Fibroblast of villous mesenchyme (primary cell): ENCODE measurements around the gene ROGDI. TPM values are rescaled to one million over a fixed set of nuclear protein-coding genes. Genes with fewer than 3 reads are reported as not detected.

Experiments used
- DNase-seq: peaks from one replicate; pipeline ENCODE4 v3.0.0-alpha.2; 2010; ENCODE audit warnings: low read depth
- H3K4me3 ChIP-seq: 2 replicates; pipeline ENCODE4 v1.5.1; 2011; ENCODE audit warnings: low read depth, mild to moderate bottlenecking, low read length
- total RNA-seq: library from RNA; depleted of rRNA; stranded (reverse); fragments of >200 nt; gene quantifications from 2 replicates; pipeline ENCODE4 v1.2.3, GENCODE V29; 2012
- TF ChIP-seq, protein P1 (sequence below): IDR thresholded peaks from 2 replicates; pipeline ENCODE4 v1.5.1; 2012; ENCODE audit warnings: low read depth, mild to moderate bottlenecking, low read length; ENCODE audit not compliant: insufficient read depth

The ROGDI gene
- total RNA-seq, 1 donor = 20.7 TPM

DNA sequence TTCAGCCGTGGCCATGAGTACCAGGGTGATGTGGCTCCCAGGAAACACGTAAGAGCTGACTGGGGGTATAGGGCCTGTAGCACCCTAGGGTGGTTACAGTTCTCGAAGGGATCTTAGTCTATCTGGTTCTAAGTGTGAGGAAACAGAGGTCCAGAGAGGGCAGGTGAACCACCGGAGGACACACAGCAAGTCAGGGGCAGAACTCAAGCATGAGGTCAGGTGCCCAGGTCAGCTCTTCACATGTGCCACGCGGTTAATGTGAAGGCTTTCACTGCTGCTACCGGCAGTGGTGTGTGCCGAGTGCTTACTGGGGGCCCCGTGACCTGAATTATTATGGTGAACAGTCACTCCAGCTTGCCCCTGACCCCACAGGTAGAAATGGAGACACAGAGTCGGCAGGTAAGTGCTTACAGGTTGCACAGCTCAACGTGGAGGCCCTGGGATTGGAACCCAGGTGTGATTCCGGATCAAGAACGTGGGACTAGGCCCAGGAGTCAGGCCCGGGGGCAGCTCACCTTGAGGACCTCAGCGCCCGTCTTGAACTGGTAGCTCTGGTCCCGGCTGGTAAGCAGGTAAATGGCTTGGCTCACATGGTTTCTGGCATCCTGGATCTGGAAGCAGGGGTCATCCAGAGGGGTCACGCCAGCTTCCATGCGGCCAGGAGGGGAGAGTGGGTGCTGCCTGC lies 3.1 kb downstream of the ROGDI start:
- TF ChIP-seq, protein P1, sequence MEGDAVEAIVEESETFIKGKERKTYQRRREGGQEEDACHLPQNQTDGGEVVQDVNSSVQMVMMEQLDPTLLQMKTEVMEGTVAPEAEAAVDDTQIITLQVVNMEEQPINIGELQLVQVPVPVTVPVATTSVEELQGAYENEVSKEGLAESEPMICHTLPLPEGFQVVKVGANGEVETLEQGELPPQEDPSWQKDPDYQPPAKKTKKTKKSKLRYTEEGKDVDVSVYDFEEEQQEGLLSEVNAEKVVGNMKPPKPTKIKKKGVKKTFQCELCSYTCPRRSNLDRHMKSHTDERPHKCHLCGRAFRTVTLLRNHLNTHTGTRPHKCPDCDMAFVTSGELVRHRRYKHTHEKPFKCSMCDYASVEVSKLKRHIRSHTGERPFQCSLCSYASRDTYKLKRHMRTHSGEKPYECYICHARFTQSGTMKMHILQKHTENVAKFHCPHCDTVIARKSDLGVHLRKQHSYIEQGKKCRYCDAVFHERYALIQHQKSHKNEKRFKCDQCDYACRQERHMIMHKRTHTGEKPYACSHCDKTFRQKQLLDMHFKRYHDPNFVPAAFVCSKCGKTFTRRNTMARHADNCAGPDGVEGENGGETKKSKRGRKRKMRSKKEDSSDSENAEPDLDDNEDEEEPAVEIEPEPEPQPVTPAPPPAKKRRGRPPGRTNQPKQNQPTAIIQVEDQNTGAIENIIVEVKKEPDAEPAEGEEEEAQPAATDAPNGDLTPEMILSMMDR = no peak
- DNase-seq = no peak
- no peak overlapping the region for H3K4me3 ChIP-seq

DNA sequence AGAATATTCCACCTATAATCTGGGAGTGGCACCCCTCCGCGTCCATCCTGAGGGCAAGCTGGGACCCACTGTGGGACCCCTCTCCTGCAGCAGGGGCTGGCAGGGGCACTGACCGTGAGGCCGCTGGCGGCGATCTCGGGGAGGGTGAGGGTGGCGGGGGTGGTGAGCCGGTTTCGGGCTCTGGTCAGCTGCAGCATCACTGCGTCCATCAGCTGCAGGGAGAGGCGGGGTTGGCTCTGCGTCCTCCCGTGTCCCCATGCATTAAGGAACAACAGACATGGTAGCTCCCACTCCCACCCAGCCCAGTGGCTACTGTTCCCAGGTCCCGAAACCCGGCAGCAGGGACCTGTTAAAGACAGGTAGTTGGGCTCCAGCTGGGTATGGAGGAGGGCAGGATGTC lies 4.0 kb downstream of the ROGDI start:
- no peak overlapping the region for H3K4me3 ChIP-seq
- DNase-seq = no peak
- TF ChIP-seq, protein P1 = no peak

DNA sequence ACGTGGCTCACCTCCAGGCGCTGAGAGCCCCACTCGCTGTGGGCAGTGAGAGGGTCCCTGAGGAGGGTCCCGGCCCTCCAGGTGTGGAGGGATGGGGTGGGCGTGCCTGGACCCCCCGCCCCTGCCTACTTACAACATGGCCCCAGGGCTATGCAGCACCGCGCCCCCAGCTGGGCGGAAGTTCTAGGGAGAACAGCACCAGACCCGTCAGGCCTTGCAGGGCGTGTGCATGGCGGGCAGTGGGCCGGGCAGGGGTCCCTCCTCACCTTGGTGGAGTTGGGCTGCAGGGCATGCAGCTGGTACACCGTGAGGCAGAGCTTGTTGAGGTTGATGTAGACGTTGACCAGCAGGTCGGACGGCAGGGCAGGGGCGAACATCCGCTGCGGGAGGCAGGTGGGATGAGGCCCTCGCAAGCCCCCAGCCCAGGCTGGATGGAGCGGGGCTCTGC lies 4.6 kb downstream of the ROGDI start:
- H3K4me3 ChIP-seq = no peak overlapping the region
- TF ChIP-seq, protein P1 = no peak
- no peak for DNase-seq

DNA sequence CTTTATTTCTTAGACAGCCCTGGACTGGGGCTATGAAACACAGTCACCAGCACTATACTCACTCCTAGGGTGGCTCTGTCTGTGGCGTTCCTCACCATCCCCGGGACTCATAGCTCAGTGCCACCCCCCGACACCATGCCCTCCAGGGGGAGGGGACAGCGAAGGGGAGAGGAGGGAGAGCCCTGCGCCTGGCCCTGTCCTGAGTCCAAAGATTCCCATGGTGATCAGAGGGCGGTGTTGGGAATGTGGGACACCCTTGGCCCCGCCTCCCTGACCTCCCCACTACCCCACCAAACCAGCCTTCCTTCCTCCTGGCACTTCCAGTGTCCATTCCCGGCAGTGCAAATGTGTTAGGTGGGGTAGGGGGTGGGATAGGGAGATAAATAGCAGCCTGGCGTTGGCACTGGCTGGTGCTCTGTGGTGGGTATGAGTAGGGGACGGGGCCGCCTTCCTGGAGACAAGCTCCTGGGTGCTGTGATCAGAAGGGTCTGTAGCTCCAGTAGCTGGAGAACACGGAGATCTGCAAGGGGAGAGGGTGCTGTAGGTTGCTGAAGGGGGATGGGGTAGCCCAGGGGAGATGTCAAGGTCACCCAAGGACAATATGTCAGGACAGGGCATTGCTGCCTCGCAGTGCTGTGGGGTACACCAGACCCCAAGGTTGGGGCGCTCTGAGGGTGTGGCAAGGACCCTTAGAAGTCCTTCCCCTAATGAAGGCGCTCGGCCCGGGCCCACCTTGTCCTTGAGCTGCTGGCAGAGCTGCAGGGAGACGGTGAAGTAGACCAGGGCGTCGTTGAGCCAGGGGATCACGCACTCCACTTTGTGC lies 5.2 kb downstream of the ROGDI start:
- TF ChIP-seq, protein P1 = no peak
- no peak overlapping the region for H3K4me3 ChIP-seq
- DNase-seq = no peak

DNA sequence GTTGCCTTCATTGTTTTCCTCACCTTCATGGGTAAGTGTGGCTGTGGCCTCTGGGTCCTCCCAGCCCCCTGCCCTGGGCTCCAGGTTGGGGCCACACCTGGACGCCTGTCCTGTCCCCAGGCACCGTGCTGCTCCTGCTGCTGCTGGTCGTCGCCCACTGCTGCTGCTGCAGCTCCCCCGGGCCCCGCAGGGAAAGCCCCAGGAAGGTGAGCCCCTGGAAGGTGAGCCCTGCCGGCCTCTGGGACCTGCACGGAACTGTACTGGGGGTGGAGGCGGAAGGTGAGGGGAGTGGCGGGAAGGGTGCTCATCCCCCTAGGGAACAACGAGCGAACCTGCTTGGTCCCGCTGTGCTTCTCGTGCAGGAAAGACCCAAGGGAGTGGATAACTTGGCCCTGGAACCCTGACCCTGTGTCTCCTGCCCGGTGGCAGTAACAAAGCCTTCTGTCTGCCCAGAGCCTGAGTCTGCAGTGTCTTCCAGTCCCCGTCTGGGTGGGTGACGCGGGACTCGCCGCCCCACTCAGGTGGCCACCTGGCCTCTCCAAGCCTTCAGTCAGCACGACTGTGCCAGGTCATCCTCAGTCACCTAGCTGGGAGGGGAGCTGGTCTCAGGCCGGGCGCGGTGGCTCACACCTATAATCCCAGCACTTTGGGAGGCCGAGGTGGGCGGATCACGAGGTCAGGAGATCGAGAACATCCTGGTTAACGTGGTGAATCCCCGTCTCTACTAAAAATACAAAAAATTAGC lies 6.4 kb downstream of the ROGDI start:
- DNase-seq = no peak
- TF ChIP-seq, protein P1 = no peak
- no peak overlapping the region for H3K4me3 ChIP-seq

DNA sequence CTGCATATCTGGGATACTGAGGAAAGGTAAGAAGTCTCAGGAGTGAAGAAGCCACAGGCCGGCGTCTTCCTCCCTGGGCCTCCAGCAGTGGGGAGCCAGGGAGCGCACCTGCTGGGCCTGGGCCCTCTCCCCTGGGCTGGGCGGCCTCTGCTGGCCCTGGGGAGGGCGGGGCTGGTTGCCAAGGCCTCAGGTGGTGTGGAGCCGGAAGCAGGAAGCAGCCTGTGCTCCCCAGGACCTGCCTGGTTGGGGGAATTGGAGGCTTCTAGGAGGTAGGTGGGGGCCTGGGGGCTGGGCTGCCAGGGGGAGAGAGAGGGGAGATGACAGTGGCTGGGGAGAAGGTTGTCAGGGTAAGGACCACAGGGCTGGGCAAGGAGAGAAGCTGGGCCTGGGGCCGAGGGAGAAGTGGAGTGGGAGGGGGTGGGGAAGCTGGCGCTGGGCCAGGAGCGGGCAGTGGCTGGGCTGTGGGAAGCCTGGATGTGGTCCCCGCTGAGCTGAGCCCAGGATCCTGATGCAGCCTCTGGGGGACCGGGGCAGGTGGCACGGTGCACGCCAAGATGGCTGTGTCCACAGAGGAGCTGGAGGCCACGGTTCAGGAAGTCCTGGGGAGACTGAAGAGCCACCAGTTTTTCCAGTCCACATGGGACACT lies 7.1 kb downstream of the ROGDI start, which contains the start of gene SMIM22:
Gene SMIM22 (plus strand): TSS at position 189 of the 647 bp plus-strand sequence. CDS start 366 bp downstream, at position 555.
- TF ChIP-seq, protein P1 = no peak
- DNase-seq = no peak

More for the DNA sequence above, 7.1 kb downstream of the ROGDI start, which contains the start of gene SMIM22:
- H3K4me3 ChIP-seq = no peak within 1 kb of the TSS
